A673 (cell line): Measurements from ENCODE around the gene ZNF680. TPM values are rescaled to one million over a fixed set of nuclear protein-coding genes. Genes with fewer than 3 reads are reported as not detected.

ENCODE experiments used
- BruUV-seq: library from RNA; stranded (reverse); fragments of 400-500 nt; replicated peaks from 2 replicates; lab custom pipeline; 2021; lab: Mats Ljungman, UMichigan
- CTCF ChIA-PET: fragments of 300-600 bp; sonication (Branson Sonifier 250); formaldehyde crosslinking; loops from one replicate; lab custom pipeline; 2022; ENCODE audit warnings: antibody characterized with exemption; lab: Charles Lee
- POLR2A ChIA-PET: fragments of 300-600 bp; sonication (Branson Sonifier 250); formaldehyde crosslinking; loops from one replicate; lab custom pipeline; 2022; ENCODE audit warnings: antibody characterized with exemption; ENCODE audit not compliant: low non-redundant PET; lab: Charles Lee
- DNase-seq: peaks from one replicate; pipeline ENCODE4 v3.0.0-alpha.2; 2015; ENCODE audit warnings: low spot score
- H3K27ac ChIP-seq: fragments of 200-600 bp; sonication (generic); 2 replicates; pipeline ENCODE4 v1.5.1; 2016; ENCODE audit warnings: mixed run types, low read depth, mild to moderate bottlenecking, mixed read lengths, antibody characterized with exemption, low read length; ENCODE audit not compliant: poor library complexity, severe bottlenecking
- H3K27me3 ChIP-seq: fragments of 200-600 bp; sonication (generic); replicated peaks from 2 replicates; pipeline ENCODE4 v1.6.1; 2017; ENCODE audit warnings: mixed run types, low read depth, mild to moderate bottlenecking, mixed read lengths, antibody characterized with exemption, low read length; ENCODE audit not compliant: insufficient read depth, poor library complexity
- H3K36me3 ChIP-seq: fragments of 200-600 bp; sonication (generic); 2 replicates; pipeline ENCODE4 v1.6.1; 2016; ENCODE audit warnings: mixed run types, mild to moderate bottlenecking, mixed read lengths, antibody characterized with exemption, low read length; ENCODE audit not compliant: insufficient read depth, poor library complexity, severe bottlenecking
- H3K4me1 ChIP-seq: fragments of 200-600 bp; sonication (generic); 2 replicates; pipeline ENCODE4 v1.6.1; 2017; ENCODE audit warnings: mixed run types, mild to moderate bottlenecking, mixed read lengths, antibody characterized with exemption, low read length; ENCODE audit not compliant: insufficient read depth, poor library complexity, severe bottlenecking
- H3K4me3 ChIP-seq: fragments of 200-600 bp; sonication (generic); 2 replicates; pipeline ENCODE4 v1.5.1; 2016; ENCODE audit warnings: low read depth, mixed run types, mild to moderate bottlenecking, mixed read lengths, low read length; ENCODE audit not compliant: poor library complexity, severe bottlenecking
- H3K9me3 ChIP-seq: fragments of 200-600 bp; sonication (generic); 2 replicates; pipeline ENCODE4 v1.6.1; 2016; ENCODE audit warnings: mixed run types, low read depth, mild to moderate bottlenecking, mixed read lengths, antibody characterized with exemption, low read length; ENCODE audit not compliant: poor library complexity, severe bottlenecking
- CTCF ChIP-seq: fragments of 300-800, 200-600 bp; sonication (generic); conservative IDR thresholded peaks from 2 replicates; pipeline ENCODE4 v1.5.1; 2017; ENCODE audit warnings: low read depth, mild to moderate bottlenecking, antibody characterized with exemption, low read length, moderate library complexity, mixed read lengths
- EZH2 ChIP-seq: fragments of 200-600 bp; sonication (generic); IDR thresholded peaks from 2 replicates; pipeline ENCODE4 v1.6.1; 2017; ENCODE audit warnings: borderline replicate concordance, low read depth, mild to moderate bottlenecking, mixed read lengths, antibody characterized with exemption, low read length; ENCODE audit not compliant: poor library complexity, severe bottlenecking
- intact Hi-C: fragments of 100-400 bp; cut with micrococcal nuclease; formaldehyde crosslinking; loops from one replicate; pipeline ENCODE4 v1.10.0; 2022; ENCODE audit not compliant: unreplicated experiment
- total RNA-seq: library from RNA; stranded (reverse); gene quantifications from 2 replicates; pipeline ENCODE4 v1.2.3, GENCODE V29; 2021

Gene ZNF680
- total RNA-seq, 1 experiment from 2014 or later, result 10.2 TPM

DNA sequence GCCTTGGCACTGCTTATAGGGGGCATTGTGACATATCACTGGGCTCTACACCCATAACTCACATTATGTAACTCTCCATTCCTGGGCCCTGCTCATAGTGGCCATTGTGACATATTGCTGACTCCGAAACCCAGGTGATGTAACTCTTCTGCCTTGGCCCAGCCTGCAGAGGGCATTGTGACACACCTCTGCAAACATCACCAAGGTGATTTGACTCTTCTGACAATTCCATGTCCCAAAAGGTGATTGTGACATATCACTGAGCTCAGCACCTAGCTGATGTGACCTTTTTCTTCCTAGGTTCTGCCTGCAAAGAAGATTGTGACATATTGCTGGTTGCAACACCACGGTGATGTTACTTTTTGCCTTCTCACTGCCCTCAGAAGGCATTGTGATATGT, 36.5 kb upstream of the ZNF680 start:
- Histone ChIP-seq H3K36me3 (no peaks in the 10 kb centered on the region), H3K9me3 (peaks cover 17% of the 10 kb centered on the region), H3K4me1 (no peaks in the 10 kb centered on the region), H3K4me3 (no peak overlapping the region), H3K27me3 (no peaks in the 10 kb centered on the region), H3K27ac (no peak overlapping the region)
- POLR2A ChIA-PET, result no interaction called here
- intact Hi-C loops, result no loop called here
- DNase-seq, result no peak
- no TSS peak for BruUV-seq
- CTCF ChIA-PET, result no interaction called here
- TF ChIP-seq EZH2 (no peak), CTCF (no peak)

GRCh38 chr7:64590971-64591370, 28.1 kb upstream of the ZNF680 start:
- H3K4me1 ChIP-seq, result no peaks in the 10 kb centered on the region
- no peak for DNase-seq

GRCh38 chr7:64581926-64582894, 19.3 kb upstream of the ZNF680 start:
- H3K4me3 ChIP-seq, result no peak overlapping the region
- ChIA-PET CTCF (no interaction called here), POLR2A (no interaction called here)
- DNase-seq, result no peak
- no peak overlapping the region for H3K27ac ChIP-seq
- no peaks in the 10 kb centered on the region for H3K27me3 ChIP-seq
- no peaks in the 10 kb centered on the region for H3K36me3 ChIP-seq
- TF ChIP-seq CTCF (no peak), EZH2 (no peak)
- BruUV-seq, result no TSS peak
- intact Hi-C loops, result no loop called here
- no peaks in the 10 kb centered on the region for H3K4me1 ChIP-seq
- peaks cover 11% of the 10 kb centered on the region for H3K9me3 ChIP-seq

More at GRCh38 chr7:64590971-64591370, 28.1 kb upstream of the ZNF680 start:
- Histone ChIP-seq H3K36me3 (no peaks in the 10 kb centered on the region), H3K9me3 (peaks cover 30% of the 10 kb centered on the region), H3K27ac (no peak overlapping the region), H3K27me3 (no peaks in the 10 kb centered on the region), H3K4me3 (no peak overlapping the region)
- ChIA-PET POLR2A (no interaction called here), CTCF (no interaction called here)
- TF ChIP-seq EZH2, result no peak
- TF ChIP-seq CTCF, result no peak
- intact Hi-C loops, result no loop called here
- BruUV-seq, result no TSS peak
